ENCODE measurements around the gene NLRP13. TPM values are rescaled to one million over a fixed set of nuclear protein-coding genes. Genes with fewer than 3 reads are reported as not detected.

Gene NLRP13
- total and polyA plus RNA-seq, 2 donors from 2014 or later: not detected

DNA sequence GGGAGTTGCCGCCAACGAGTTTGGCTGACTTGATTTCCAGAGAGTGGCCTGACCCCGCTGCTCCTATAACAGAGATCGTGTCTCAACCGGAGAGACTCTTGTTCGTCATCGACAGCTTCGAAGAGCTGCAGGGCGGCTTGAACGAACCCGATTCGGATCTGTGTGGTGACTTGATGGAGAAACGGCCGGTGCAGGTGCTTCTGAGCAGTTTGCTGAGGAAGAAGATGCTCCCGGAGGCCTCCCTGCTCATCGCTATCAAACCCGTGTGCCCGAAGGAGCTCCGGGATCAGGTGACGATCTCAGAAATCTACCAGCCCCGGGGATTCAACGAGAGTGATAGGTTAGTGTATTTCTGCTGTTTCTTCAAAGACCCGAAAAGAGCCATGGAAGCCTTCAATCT, 74.2 kb downstream of the NLRP13 start:
- Histone ChIP-seq H3K36me3 (ENCODE audit: control insufficient read depth in 2 of 3, insufficient read depth in 3 of 3, low read length in 3 of 3) (no peaks in the 10 kb centered on the region), H3K4me1 (ENCODE audit: control insufficient read depth in 2 of 3, insufficient read depth in 2 of 3, low read depth in 1 of 3, low read length in 3 of 3) (no peaks in the 10 kb centered on the region), H3K27ac (ENCODE audit: low read depth in 2 of 2, low read length in 2 of 2) (no peak overlapping the region), H3K4me3 (ENCODE audit: low read length in 3 of 3) (no peak overlapping the region), H3K9ac (ENCODE audit: low read length in 3 of 3) (no peak overlapping the region), H3K27me3 (ENCODE audit: control insufficient read depth, insufficient read depth, low read length) (no peaks in the 10 kb centered on the region), H3K9me3 (ENCODE audit: control insufficient read depth in 2 of 3, insufficient read depth in 1 of 3, low read length in 3 of 3) (no peaks in the 10 kb centered on the region)
- DNase-seq: no peak
- FAIRE-seq: no peak
- intact Hi-C loops (cut with DNase I): no loop called here
- TF ChIP-seq, protein P1, sequence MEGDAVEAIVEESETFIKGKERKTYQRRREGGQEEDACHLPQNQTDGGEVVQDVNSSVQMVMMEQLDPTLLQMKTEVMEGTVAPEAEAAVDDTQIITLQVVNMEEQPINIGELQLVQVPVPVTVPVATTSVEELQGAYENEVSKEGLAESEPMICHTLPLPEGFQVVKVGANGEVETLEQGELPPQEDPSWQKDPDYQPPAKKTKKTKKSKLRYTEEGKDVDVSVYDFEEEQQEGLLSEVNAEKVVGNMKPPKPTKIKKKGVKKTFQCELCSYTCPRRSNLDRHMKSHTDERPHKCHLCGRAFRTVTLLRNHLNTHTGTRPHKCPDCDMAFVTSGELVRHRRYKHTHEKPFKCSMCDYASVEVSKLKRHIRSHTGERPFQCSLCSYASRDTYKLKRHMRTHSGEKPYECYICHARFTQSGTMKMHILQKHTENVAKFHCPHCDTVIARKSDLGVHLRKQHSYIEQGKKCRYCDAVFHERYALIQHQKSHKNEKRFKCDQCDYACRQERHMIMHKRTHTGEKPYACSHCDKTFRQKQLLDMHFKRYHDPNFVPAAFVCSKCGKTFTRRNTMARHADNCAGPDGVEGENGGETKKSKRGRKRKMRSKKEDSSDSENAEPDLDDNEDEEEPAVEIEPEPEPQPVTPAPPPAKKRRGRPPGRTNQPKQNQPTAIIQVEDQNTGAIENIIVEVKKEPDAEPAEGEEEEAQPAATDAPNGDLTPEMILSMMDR (IDR thresholded peaks at IDR 0.05; ENCODE audit: borderline replicate concordance, extremely low read depth, insufficient read depth): no peak

DNA sequence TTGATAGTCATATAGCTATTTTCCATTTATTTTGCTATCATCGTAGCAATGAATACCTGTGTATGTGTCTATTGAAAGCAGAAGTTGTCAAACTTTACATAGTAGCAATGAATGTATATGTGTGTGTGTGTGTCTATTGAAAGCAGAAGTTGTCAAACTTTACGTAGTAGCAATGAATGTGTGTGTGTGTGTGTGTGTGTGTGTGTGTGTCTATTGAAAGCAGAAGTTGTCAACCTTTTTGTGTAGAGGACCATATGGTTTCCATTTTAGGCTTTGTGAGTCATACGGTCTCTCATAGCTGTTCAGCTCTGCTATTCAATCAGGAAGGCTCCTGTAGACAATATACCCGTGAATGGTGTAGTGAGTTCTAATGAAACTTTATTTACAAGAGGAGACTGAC, 75.0 kb downstream of the NLRP13 start:
- Histone ChIP-seq H3K27ac (ENCODE audit: low read depth in 2 of 2, low read length in 2 of 2) (no peak overlapping the region), H3K9me3 (ENCODE audit: control insufficient read depth in 2 of 3, insufficient read depth in 1 of 3, low read length in 3 of 3) (no peaks in the 10 kb centered on the region), H3K4me1 (ENCODE audit: control insufficient read depth in 2 of 3, insufficient read depth in 2 of 3, low read depth in 1 of 3, low read length in 3 of 3) (no peaks in the 10 kb centered on the region), H3K4me3 (ENCODE audit: low read length in 3 of 3) (no peak overlapping the region), H3K27me3 (ENCODE audit: control insufficient read depth, insufficient read depth, low read length) (no peaks in the 10 kb centered on the region), H3K9ac (ENCODE audit: low read length in 3 of 3) (no peak overlapping the region), H3K36me3 (ENCODE audit: control insufficient read depth in 2 of 3, insufficient read depth in 3 of 3, low read length in 3 of 3) (no peaks in the 10 kb centered on the region)
- TF ChIP-seq, protein P1 (IDR thresholded peaks at IDR 0.05; ENCODE audit: borderline replicate concordance, extremely low read depth, insufficient read depth): no peak
- intact Hi-C loops (cut with DNase I): no loop called here
- no peak for FAIRE-seq
- no peak for DNase-seq

DNA sequence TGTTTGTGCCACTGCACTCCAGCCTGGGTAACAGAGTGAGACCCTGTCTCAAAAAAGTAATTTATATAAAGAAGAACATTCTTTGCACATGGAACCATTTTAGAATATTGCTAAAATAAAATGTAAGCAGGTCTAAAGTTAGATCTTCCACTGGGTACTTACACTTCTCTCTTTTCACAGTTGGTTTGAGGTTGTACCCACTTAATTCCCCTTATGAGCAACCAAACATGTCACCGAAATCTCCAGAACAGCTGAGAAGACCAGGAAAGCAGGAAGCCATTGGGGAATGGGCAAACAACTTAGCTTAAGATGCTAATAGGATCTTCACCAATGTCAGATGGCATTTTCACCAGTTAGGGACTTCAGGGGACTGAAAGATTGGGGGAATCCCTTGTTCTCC, 77.0 kb downstream of the NLRP13 start:
- FAIRE-seq: no peak
- DNase-seq: no peak
- H3K36me3 ChIP-seq (ENCODE audit: control insufficient read depth in 2 of 3, insufficient read depth in 3 of 3, low read length in 3 of 3): no peaks in the 10 kb centered on the region
- no peaks in the 10 kb centered on the region for H3K27me3 ChIP-seq (ENCODE audit: control insufficient read depth, insufficient read depth, low read length)
- no peak overlapping the region for H3K4me3 ChIP-seq (ENCODE audit: low read length in 3 of 3)
- H3K9me3 ChIP-seq (ENCODE audit: control insufficient read depth in 2 of 3, insufficient read depth in 1 of 3, low read length in 3 of 3): no peaks in the 10 kb centered on the region
- TF ChIP-seq, protein P1 (IDR thresholded peaks at IDR 0.05; ENCODE audit: borderline replicate concordance, extremely low read depth, insufficient read depth): no peak
- H3K27ac ChIP-seq (ENCODE audit: low read depth in 2 of 2, low read length in 2 of 2): no peak overlapping the region
- no peaks in the 10 kb centered on the region for H3K4me1 ChIP-seq (ENCODE audit: control insufficient read depth in 2 of 3, insufficient read depth in 2 of 3, low read depth in 1 of 3, low read length in 3 of 3)
- H3K9ac ChIP-seq (ENCODE audit: low read length in 3 of 3): no peak overlapping the region
- intact Hi-C loops (cut with DNase I): no loop called here

Other genes with a start within 250 kb of the NLRP13 start
- 0.09 TPM for gene NLRP9, start 193.9 kb downstream of the NLRP13 start, total RNA-seq
- gene NLRP9, start 193.9 kb downstream of the NLRP13 start, polyA plus RNA-seq (ENCODE audit: insufficient read depth, low read depth, low replicate concordance): not detected
- 0.41 TPM for gene RFPL4A, start 173.2 kb downstream of the NLRP13 start, total RNA-seq
- not detected for gene RFPL4A, start 173.2 kb downstream of the NLRP13 start, polyA plus RNA-seq (ENCODE audit: insufficient read depth, low read depth, low replicate concordance)
- gene RFPL4AL1, start 163.2 kb downstream of the NLRP13 start, total RNA-seq: not detected
- gene RFPL4AL1, start 163.2 kb downstream of the NLRP13 start, polyA plus RNA-seq (ENCODE audit: insufficient read depth, low read depth, low replicate concordance): not detected
- gene NLRP11, start 100.3 kb downstream of the NLRP13 start, total RNA-seq: 0.35 TPM
- not detected for gene NLRP11, start 100.3 kb downstream of the NLRP13 start, polyA plus RNA-seq (ENCODE audit: insufficient read depth, low read depth, low replicate concordance)
- gene NLRP4, start 95.8 kb downstream of the NLRP13 start, total RNA-seq: 0.06 TPM
- gene NLRP4, start 95.8 kb downstream of the NLRP13 start, polyA plus RNA-seq (ENCODE audit: insufficient read depth, low read depth, low replicate concordance): not detected
- not detected for gene NLRP8, start 15.5 kb upstream of the NLRP13 start, total RNA-seq
- not detected for gene NLRP8, start 15.5 kb upstream of the NLRP13 start, polyA plus RNA-seq (ENCODE audit: insufficient read depth, low read depth, low replicate concordance)
- gene NLRP5, start 54.4 kb upstream of the NLRP13 start, total RNA-seq: not detected
- gene NLRP5, start 54.4 kb upstream of the NLRP13 start, polyA plus RNA-seq (ENCODE audit: insufficient read depth, low read depth, low replicate concordance): not detected
- 31.9 TPM for gene ZNF787, start 189.0 kb upstream of the NLRP13 start, total RNA-seq
- 23.0 TPM for gene ZNF787, start 189.0 kb upstream of the NLRP13 start, polyA plus RNA-seq (ENCODE audit: insufficient read depth, low read depth, low replicate concordance)
- gene ZNF444, start 209.0 kb upstream of the NLRP13 start, total RNA-seq: 28.4 TPM
- gene ZNF444, start 209.0 kb upstream of the NLRP13 start, polyA plus RNA-seq (ENCODE audit: insufficient read depth, low read depth, low replicate concordance): 39.6 TPM
- not detected for gene GALP, start 243.7 kb upstream of the NLRP13 start, total RNA-seq
- not detected for gene GALP, start 243.7 kb upstream of the NLRP13 start, polyA plus RNA-seq (ENCODE audit: insufficient read depth, low read depth, low replicate concordance)